ENCODE measurements around the gene MED15. TPM values are rescaled to one million over a fixed set of nuclear protein-coding genes. Genes with fewer than 3 reads are reported as not detected.
A peak's percentile ranks its signal among the peaks of the same experiment; 100 is the strongest.

The MED15 gene, protein sequence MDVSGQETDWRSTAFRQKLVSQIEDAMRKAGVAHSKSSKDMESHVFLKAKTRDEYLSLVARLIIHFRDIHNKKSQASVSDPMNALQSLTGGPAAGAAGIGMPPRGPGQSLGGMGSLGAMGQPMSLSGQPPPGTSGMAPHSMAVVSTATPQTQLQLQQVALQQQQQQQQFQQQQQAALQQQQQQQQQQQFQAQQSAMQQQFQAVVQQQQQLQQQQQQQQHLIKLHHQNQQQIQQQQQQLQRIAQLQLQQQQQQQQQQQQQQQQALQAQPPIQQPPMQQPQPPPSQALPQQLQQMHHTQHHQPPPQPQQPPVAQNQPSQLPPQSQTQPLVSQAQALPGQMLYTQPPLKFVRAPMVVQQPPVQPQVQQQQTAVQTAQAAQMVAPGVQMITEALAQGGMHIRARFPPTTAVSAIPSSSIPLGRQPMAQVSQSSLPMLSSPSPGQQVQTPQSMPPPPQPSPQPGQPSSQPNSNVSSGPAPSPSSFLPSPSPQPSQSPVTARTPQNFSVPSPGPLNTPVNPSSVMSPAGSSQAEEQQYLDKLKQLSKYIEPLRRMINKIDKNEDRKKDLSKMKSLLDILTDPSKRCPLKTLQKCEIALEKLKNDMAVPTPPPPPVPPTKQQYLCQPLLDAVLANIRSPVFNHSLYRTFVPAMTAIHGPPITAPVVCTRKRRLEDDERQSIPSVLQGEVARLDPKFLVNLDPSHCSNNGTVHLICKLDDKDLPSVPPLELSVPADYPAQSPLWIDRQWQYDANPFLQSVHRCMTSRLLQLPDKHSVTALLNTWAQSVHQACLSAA
- total RNA-seq (2021; ENCODE audit: unreplicated experiment) (59.3 TPM), Bru-seq, nascent RNA (percentile 77 among the genes with signal in this experiment), BruChase-seq, experiment 1, labeled RNA remaining after a 2-hour chase (percentile 71 among the genes with signal in this experiment), BruChase-seq, experiment 2, labeled RNA remaining after a 6-hour chase (percentile 75 among the genes with signal in this experiment)
- polyA plus RNA-seq (2012; ENCODE audit: insufficient read length), result 47.7 TPM
- long read RNA-seq, transcript MED15-201 (18 exons, 3,351 nt), result major isoform, 5 of 77 reads
- long read RNA-seq, transcript MED15-202 (17 exons, 3,252 nt), result major isoform, 5 of 77 reads
- long read RNA-seq, partial matches to known transcripts, result 37 of 77 reads
- long read RNA-seq, other reads (novel, unspliced or antisense), result 28 of 77 reads

- in situ Hi-C loops (cut with HindIII; ENCODE audit: low pct_unique_long_range_greater_than_20kb, low sequenced_read_pairs), result no loop called here
- intact Hi-C loops (cut with micrococcal nuclease; ENCODE audit: unreplicated experiment), result no loop called here
These were observed at the start of gene MED15 for GRCh38 chr22:20507253-20508066. TSS of gene MED15 (plus strand) at chr22:20507610. CDS start at chr22:20507679, 69 bp downstream.

GRCh38 chr22:20458530-20459151, 48.8 kb upstream of the MED15 start:
- BruUV-seq (replicated peaks), result no TSS peak
- ChIA-PET CTCF (no interaction called here), POLR2A (interaction anchor here (0.6 kb wide), 1 partner anchor 1403 kb away, joined by 4 read pairs; no protein-coding TSS in a partner anchor)
- TF ChIP-seq, protein P1, sequence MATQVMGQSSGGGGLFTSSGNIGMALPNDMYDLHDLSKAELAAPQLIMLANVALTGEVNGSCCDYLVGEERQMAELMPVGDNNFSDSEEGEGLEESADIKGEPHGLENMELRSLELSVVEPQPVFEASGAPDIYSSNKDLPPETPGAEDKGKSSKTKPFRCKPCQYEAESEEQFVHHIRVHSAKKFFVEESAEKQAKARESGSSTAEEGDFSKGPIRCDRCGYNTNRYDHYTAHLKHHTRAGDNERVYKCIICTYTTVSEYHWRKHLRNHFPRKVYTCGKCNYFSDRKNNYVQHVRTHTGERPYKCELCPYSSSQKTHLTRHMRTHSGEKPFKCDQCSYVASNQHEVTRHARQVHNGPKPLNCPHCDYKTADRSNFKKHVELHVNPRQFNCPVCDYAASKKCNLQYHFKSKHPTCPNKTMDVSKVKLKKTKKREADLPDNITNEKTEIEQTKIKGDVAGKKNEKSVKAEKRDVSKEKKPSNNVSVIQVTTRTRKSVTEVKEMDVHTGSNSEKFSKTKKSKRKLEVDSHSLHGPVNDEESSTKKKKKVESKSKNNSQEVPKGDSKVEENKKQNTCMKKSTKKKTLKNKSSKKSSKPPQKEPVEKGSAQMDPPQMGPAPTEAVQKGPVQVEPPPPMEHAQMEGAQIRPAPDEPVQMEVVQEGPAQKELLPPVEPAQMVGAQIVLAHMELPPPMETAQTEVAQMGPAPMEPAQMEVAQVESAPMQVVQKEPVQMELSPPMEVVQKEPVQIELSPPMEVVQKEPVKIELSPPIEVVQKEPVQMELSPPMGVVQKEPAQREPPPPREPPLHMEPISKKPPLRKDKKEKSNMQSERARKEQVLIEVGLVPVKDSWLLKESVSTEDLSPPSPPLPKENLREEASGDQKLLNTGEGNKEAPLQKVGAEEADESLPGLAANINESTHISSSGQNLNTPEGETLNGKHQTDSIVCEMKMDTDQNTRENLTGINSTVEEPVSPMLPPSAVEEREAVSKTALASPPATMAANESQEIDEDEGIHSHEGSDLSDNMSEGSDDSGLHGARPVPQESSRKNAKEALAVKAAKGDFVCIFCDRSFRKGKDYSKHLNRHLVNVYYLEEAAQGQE (IDR thresholded peaks at IDR 0.05; ENCODE audit: insufficient read depth in 1 of 2, low read depth in 2 of 2, low read length in 1 of 2), result no peak
- no peak for TF ChIP-seq TCF7L2 (IDR thresholded peaks at IDR 0.05; ENCODE audit: low read depth, low read length)
- TF ChIP-seq CTCF (IDR thresholded peaks at IDR 0.05), result no peak
- TF ChIP-seq SIN3A (IDR thresholded peaks at IDR 0.05; ENCODE audit: borderline replicate concordance, insufficient read depth, low read depth, low read length), result no peak
- TF ChIP-seq POLR2AphosphoS5 (IDR thresholded peaks at IDR 0.05; ENCODE audit: low read depth, low read length), result no peak
- no peak overlapping the region for H3K4me3 ChIP-seq (ENCODE audit: low read depth in 2 of 2, low read length in 2 of 2)
- in situ Hi-C loops (cut with HindIII; ENCODE audit: low pct_unique_long_range_greater_than_20kb, low sequenced_read_pairs) (no loop called here), intact Hi-C loops (cut with micrococcal nuclease; ENCODE audit: unreplicated experiment) (no loop called here)
- no peaks in the 10 kb centered on the region for H3K27me3 ChIP-seq (ENCODE audit: control insufficient read depth, insufficient read depth, low read length)
- ATAC-seq (no peak), DNase-seq (ENCODE audit: low read depth, low spot score) (no peak)
- no peak overlapping the region for H3K27ac ChIP-seq (ENCODE audit: low read length)
- no peaks in the 10 kb centered on the region for H3K4me1 ChIP-seq (ENCODE audit: control insufficient read depth, insufficient read depth, low read length)
- H3K9me3 ChIP-seq (ENCODE audit: control insufficient read depth, insufficient read depth, low read depth, low read length), result no peaks in the 10 kb centered on the region
- no peaks in the 10 kb centered on the region for H3K36me3 ChIP-seq (ENCODE audit: control insufficient read depth, insufficient read depth, low read length)

More at GRCh38 chr22:20507253-20508066, at the start of gene MED15:
- Histone ChIP-seq H3K27ac (ENCODE audit: low read length) (peak within 1 kb of the TSS; percentile 95), H3K4me1 (ENCODE audit: control insufficient read depth, insufficient read depth, low read length) (peaks cover 33% of the 10 kb centered on the region), H3K27me3 (ENCODE audit: control insufficient read depth, insufficient read depth, low read length) (no peaks in the 10 kb centered on the region), H3K9me3 (ENCODE audit: control insufficient read depth, insufficient read depth, low read depth, low read length) (no peaks in the 10 kb centered on the region), H3K36me3 (ENCODE audit: control insufficient read depth, insufficient read depth, low read length) (peaks cover 4% of the 10 kb centered on the region; the same call in 1 of the 2 replicates), H3K4me3 (ENCODE audit: low read depth in 2 of 2, low read length in 2 of 2) (peak within 1 kb of the TSS; percentile 95 to 97)
- TF ChIP-seq, protein P1 (IDR thresholded peaks at IDR 0.05; ENCODE audit: insufficient read depth in 1 of 2, low read depth in 2 of 2, low read length in 1 of 2), result no peak
- TF ChIP-seq SIN3A (IDR thresholded peaks at IDR 0.05; ENCODE audit: borderline replicate concordance, insufficient read depth, low read depth, low read length) (peak; percentile 49; the same call in 1 of the 2 replicates), POLR2AphosphoS5 (IDR thresholded peaks at IDR 0.05; ENCODE audit: low read depth, low read length) (peak; percentile 84)
- CTCF ChIA-PET, result no interaction called here
- no peak for DNase-seq (ENCODE audit: low read depth, low spot score)
- TSS peak; percentile 86 for BruUV-seq (replicated peaks)
- POLR2A ChIA-PET, result interaction anchor here (0.7 kb wide), 1 partner anchor 140 kb away, joined by 4 read pairs; no protein-coding TSS in a partner anchor
- peak; percentile 88 for ATAC-seq
